NCI-H446 (cell line): ENCODE measurements around the gene ZNF337.
"Not testable (repeated sequence)": the region's sequence is repeated elsewhere in the genome, so short reads cannot be mapped to it uniquely, and the experiment has no call there.

Experiments
- DNase-seq, 2 experiments: peaks; one replicate each; lab custom pipeline; 2025; lab: John Stamatoyannopoulos, UW

The ZNF337 gene

GRCh38 chr20:25692499-25692898 is 4.2 kb downstream of the ZNF337 start:
- peak in 1 of 2 experiments; percentile 30 for DNase-seq

GRCh38 chr20:25690427-25690826 is 6.2 kb downstream of the ZNF337 start:
- no peak for DNase-seq

DNA sequence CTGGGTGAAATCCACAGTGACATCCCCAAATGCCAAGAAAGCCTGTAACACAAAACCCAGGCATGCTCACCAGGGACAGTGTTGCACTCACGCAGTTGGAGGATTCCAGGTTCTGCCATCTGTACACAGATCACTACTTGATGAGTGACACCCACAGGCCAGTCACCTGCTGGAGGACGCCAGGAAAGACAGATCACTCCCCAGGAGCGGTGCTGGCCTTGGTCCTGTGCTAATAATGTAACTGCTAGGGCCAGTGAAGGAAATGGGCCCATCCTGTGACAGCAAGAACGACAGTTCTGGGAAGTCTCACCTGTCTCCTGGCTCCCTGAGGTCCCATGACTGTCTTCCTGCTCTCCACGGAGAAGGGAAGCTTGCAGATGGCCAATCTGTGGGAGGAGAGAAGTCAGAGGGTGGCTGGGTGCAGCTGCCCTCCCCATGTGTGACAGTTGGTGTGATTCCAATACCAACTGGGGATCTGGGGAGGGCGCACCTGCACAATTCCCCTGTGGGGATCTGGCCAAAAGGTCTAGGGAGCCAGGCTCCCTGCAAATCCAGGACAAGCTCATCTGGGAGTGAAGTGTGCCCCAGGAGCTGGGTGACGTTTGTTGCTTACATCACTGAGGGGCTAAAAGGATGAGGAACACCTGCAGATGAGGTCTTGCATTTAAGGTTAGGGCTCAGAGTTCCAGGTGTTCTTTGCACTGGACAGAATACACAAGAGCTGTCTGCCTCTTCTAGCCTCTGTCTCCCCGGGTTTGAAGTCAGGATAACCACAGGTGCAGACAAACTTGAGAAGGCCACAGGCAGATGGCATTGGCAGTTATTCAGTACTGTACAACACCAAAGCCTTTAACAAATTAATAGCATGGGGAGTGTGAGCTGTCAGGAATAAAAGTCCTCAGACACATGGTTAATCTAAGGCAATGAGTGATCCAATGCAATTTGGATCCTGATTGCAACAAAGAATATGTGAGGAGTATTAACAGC is 10.3 kb downstream of the ZNF337 start:
- DNase-seq: peak in 1 of 2 experiments; percentile 64

GRCh38 chr20:25685276-25686080 is 11.2 kb downstream of the ZNF337 start:
- DNase-seq: no peak

- DNase-seq: not testable (repeated sequence)
Measured at GRCh38 chr20:25683826-25684225, 12.8 kb downstream of the ZNF337 start.

DNA sequence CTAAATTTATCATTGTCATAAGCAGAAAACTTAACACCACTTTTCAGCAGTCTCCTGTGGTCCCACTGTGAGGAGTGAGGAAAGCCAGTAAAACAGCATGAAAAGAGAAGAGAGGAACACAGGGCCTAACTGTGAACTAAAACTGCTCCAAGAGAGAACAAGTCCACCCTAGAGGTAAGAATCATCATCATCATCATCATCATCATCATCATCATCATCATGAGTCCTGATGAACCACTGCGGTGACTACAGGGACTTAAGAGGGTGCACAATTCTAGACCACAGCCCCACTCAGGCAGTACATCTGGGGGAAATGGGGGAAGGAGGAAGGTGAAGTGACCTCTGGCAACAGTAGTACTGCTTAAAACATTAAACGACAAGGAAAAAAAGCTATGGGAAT is 13.6 kb downstream of the ZNF337 start:
- no peak for DNase-seq

GRCh38 chr20:25676164-25676809 is 20.4 kb downstream of the ZNF337 start:
- DNase-seq: no peak

GRCh38 chr20:25675161-25675560 is 21.5 kb downstream of the ZNF337 start:
- no peak for DNase-seq

GRCh38 chr20:25672659-25673235 is 23.9 kb downstream of the ZNF337 start:
- no peak for DNase-seq

- no peak for DNase-seq
Measured at GRCh38 chr20:25669826-25670422, 26.7 kb downstream of the ZNF337 start.

DNA sequence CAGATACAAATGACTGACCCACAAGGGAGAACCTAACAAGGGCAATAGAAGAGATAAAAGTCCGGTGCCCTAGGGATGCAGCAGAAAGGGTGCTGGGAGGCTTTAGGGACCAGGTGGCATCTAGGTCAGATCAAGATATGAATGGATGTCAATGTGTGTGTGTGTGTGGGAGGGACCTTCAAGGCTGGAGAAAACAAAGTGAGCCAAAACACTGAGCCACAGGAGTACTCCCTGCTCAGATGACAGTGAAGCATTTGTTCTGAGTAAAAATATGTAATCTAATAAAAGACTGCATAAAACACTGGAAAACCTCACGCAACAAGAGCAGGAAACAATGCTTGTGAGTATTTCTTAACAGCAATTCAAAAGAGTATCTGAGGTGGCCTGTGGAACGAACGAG is 28.2 kb downstream of the ZNF337 start:
- no peak for DNase-seq

GRCh38 chr20:25659999-25660398 is 36.7 kb downstream of the ZNF337 start:
- DNase-seq: no peak

DNA sequence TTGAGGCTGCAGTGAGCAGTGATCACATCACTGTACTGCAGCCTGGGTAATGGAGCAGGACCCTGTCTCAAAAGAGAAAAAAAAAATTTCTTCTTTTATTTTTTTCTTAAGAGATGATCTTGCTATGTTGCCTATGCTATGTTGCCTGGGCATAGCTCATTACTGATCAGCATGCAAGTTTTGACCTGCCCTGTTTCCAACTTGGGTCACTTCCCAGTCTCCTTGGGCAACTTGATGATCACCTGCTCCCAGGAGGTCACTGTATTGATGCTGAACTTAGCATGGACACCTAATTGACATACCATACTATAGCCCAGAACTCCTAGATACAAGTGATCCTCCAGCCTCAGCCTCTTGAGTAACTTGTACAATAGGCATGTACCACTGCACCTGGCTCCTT is 42.2 kb downstream of the ZNF337 start:
- no peak for DNase-seq

- DNase-seq: not testable (repeated sequence)
Measured at GRCh38 chr20:25652866-25653265, 43.8 kb downstream of the ZNF337 start.

- no peak for DNase-seq
Measured at GRCh38 chr20:25644814-25645213, 51.8 kb downstream of the ZNF337 start.

DNA sequence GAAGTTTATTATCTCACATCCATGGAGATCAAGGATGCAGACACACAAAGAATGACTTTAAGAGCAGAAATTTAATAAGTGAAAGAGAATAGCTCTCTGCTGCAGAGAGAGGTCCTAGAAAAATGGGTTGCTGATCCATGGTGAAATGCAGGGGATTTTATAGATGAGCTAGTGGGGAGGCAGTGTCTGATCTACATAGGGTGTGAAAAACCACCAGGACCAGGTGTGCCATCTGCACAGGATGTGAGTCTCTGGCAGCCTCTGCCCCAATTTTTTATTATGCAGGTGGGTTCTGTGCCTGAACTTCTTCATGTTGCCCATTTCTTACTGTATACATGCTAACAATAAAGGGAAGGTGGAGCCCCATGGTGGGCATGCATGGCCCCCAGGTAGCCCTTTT is 52.9 kb downstream of the ZNF337 start:
- no peak for DNase-seq

DNA sequence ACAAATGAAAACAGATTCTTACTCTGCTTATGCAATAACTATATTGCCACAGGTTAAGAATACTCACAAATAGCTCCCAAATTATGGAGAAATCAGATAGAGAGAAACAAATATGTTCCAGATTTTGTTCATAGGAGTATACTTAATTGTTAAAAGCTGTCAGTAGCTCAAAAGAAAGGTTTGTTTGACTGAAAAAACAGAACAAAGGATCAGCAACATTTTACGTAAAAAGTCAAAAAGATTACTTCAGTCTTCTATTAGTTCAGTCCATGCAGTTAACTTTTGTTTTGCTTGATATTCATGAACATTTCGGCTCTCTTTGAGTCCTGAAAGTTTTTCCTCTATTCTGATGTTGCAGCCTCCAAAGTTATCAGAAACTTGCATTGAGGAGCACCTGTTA is 59.4 kb downstream of the ZNF337 start:
- no peak for DNase-seq

DNA sequence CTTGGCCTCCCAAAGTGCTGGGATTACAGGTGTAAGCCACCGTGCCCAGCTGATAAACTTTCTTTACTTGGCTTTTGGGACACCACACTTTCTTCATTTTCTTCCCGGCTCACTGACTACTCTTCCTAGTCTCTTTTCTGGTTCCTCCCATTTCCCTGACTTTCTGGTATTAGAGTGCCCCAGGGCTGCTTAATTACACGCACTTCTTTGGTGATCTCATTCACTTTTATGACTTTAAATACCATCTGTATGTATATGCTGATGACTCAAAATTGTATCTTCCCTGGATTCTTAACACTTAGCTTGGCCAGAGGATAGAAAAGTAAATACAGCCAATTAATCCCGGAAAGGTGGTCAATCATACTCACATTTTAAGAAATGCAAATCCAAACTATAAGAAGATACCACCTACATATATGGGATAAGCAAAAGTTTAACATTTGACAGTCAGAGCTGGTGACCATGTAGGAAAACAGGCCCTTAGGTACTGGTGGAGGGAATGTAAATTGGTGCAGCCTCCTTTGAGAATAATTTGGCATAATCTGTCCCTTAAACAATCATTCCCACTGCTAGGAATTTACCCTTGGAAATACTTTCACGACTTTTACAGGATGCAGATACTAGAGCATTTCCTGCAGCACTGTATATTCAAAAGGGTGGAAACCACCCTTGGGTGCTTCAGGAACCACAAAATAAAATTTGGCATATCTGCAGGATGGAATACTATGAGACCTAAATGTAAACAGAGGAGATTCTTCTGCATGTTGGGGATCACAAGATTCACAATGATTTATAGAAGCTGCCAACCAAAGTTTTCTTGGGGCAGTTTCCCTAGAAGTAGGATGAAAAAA is 63.5 kb downstream of the ZNF337 start:
- DNase-seq: no peak

DNA sequence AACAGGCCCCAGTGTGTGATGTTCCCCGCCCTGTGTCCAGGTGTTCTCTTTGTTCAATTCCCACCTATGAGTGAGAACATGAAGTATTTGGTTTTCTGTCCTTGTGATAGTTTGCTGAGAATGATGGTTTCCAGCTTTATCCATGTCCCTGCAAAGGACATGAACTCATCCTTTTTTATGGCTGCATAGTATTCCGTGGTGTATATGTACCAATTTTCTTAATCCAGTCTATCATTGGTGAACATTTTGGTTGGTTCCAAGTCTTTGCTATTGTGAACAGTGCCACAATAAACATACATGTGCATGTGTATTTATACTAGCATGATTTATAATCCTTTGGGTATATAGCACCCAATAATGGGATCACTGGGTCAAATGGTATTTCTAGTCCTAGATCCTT is 66.0 kb downstream of the ZNF337 start:
- not testable (repeated sequence) for DNase-seq

DNA sequence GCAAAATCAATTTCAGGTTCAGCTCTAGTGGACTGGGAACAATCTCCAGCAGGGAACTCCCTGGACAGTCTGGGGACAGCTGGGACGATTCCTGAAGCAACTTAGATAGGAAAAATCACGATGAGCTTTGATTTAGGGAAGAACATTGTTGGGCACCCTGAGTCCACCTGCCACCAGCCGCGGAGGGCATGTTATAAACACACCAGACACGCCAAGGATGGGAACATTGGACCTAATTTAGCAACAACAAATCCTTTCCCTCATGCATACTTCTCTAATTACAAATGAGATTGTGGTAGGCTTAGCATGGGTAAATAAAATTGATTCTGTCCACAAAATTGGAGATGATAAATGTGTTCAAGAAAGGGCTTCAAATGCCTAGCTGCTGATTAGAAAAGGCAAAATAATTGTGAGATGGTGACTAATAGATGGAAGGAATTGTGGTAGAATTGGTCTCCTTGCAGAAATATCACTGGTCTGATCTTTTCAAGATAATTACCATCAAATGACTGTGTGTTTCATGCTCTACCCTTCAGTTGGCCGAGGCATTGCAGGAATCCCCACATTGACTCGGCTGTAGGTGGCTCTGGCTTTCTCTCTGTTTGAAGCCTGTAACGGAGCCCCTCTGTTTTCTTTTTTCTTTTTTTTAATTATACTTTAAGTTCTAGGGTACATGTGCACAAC is 66.7 kb downstream of the ZNF337 start:
- DNase-seq: no peak
